BJ (cell line): Measurements from ENCODE around the gene CRYGS. TPM values are rescaled to one million over a fixed set of nuclear protein-coding genes. Genes with fewer than 3 reads are reported as not detected.
"Not testable (repeated sequence)": the region's sequence is repeated elsewhere in the genome, so short reads cannot be mapped to it uniquely, and the experiment has no call there.

Experiments used
- CTCF ChIA-PET: fragments of 350-600 bp; formaldehyde crosslinking; extraction: SDS; loops from one replicate; lab custom pipeline; 2021; ENCODE audit warnings: antibody characterized with exemption, inconsistent platforms; lab: Yijun Ruan, JAX
- POLR2A ChIA-PET: fragments of 300-600 bp; sonication (Branson Sonifier 250); formaldehyde crosslinking; extraction: SDS; loops from one replicate; lab custom pipeline; 2021; ENCODE audit warnings: antibody characterized with exemption; lab: Charles Lee
- DNase-seq: peaks from one replicate; pipeline ENCODE4 v3.0.0-alpha.2; 2011; ENCODE audit warnings: low read depth
- H3K27me3 ChIP-seq: 2 replicates; pipeline ENCODE4 v1.6.0; 2011; ENCODE audit warnings: low read length; ENCODE audit not compliant: control insufficient read depth, insufficient read depth
- H3K36me3 ChIP-seq: 2 replicates; pipeline ENCODE4 v1.5.1; 2011; ENCODE audit warnings: low read length; ENCODE audit not compliant: control insufficient read depth, insufficient read depth
- H3K4me3 ChIP-seq: 2 replicates; pipeline ENCODE4 v1.5.1; 2011; ENCODE audit warnings: low read depth, mild to moderate bottlenecking, control low read depth, low read length
- polyA plus RNA-seq: library from polyadenylated mRNA; depleted of rRNA; stranded (reverse); fragments of >200 nt; gene quantifications from 2 replicates; pipeline ENCODE4 v1.2.3, GENCODE V29; 2011
- TF ChIP-seq, protein P1 (sequence below): IDR thresholded peaks from 2 replicates; pipeline ENCODE4 v1.5.1; 2011; ENCODE audit warnings: low read depth, mild to moderate bottlenecking, control low read depth, inconsistent platforms, low read length, moderate library complexity; ENCODE audit not compliant: insufficient read depth

The CRYGS gene
- polyA plus RNA-seq, 1 experiment, result 1.9 TPM

DNA sequence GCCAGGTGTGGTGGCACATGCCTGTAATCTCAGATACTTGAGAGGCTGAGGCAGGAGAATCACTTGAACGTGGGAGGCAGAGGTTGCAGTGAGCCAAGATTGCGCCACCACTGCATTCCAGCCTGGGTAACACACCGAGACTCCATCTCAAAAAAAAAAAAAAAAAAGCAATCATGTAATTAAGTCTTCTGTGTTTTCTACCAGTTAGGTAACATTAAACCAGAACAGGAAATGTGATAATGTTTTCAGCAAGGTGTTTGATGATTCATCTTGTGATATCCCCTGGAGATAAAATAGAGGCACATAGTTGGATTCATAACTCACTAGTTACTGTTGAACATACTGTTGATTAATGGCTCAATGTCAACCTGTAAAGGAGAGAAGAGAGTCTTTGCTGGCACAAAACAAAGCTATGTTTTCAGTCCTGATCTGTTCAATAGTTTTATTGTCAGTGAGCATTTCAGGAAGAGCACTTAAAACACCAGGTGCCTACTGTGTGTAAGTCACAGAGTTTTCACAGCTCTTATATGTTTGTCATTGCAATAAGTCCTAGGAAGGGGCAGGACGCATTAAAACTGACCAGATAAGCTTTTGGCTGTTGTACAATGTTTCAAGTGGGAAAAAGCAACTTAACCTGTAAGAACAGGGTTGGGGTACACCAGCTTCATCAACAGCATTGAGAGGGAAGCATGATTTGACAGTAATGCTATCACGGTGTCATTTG is 45.8 kb upstream of the CRYGS start:
- Histone ChIP-seq H3K4me3 (no peak overlapping the region), H3K27me3 (peaks cover 2% of the 10 kb centered on the region; the same call in 1 of the 2 replicates), H3K36me3 (no peaks in the 10 kb centered on the region)
- CTCF ChIA-PET, result interaction anchor here (0.9 to 1.4 kb wide), 3 partner anchors 19 to 27 kb away, joined by 3 to 6 read pairs (median 6); no protein-coding TSS in a partner anchor
- POLR2A ChIA-PET, result interaction anchor here (0.7 kb wide), 1 partner anchor 19 kb away, joined by 3 read pairs; the partner anchor contains the start of gene DNAJB11
- TF ChIP-seq, protein P1, sequence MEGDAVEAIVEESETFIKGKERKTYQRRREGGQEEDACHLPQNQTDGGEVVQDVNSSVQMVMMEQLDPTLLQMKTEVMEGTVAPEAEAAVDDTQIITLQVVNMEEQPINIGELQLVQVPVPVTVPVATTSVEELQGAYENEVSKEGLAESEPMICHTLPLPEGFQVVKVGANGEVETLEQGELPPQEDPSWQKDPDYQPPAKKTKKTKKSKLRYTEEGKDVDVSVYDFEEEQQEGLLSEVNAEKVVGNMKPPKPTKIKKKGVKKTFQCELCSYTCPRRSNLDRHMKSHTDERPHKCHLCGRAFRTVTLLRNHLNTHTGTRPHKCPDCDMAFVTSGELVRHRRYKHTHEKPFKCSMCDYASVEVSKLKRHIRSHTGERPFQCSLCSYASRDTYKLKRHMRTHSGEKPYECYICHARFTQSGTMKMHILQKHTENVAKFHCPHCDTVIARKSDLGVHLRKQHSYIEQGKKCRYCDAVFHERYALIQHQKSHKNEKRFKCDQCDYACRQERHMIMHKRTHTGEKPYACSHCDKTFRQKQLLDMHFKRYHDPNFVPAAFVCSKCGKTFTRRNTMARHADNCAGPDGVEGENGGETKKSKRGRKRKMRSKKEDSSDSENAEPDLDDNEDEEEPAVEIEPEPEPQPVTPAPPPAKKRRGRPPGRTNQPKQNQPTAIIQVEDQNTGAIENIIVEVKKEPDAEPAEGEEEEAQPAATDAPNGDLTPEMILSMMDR, result no peak
- no peak for DNase-seq

DNA sequence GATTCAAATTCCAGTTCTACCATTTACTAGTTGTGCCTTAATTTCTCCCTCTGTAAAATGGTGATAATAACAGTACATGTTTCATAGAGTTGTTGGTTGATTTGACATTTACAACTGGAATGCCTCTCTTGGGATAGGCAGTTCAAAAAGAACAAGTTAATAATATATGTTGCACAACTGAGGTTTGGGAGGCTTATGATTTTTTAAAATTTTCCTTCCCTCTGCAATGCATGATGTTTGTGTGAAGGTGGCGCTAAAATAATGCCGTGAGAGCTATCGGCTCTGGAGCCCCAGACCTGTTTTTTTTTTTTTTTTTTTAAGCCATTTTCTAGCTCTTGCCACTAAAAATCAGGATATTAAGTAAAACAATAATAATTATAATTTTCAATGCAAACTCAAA is 44.9 kb upstream of the CRYGS start:
- TF ChIP-seq, protein P1, result no peak

DNA sequence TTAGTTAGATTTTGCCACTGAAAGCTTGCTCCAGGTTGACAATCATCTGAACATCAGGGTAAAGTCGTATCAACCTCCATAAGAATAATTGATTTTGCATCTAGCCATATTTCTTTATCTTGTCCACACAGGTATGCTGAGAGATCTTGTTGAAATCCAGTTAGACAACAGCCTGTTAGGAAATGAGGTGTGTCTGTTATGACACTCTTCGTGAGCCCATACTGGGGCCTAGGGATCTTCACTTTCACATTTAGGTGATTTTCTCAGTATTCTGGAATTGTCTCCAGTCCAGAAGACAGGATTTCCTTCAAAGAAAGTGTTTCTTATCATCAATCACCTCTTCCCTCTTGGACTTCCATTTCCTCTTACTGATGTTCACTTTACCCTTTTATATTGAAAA is 44.5 kb upstream of the CRYGS start:
- ChIA-PET CTCF (no interaction called here), POLR2A (no interaction called here)
- no peak overlapping the region for H3K4me3 ChIP-seq
- no peaks in the 10 kb centered on the region for H3K27me3 ChIP-seq
- H3K36me3 ChIP-seq, result 0 out of 2 replicates have a peak, but pooled peaks cover 1% of the 10 kb centered on the region
- no peak for DNase-seq
- TF ChIP-seq, protein P1, result no peak

More for the DNA sequence above, 44.9 kb upstream of the CRYGS start:
- ChIA-PET POLR2A (no interaction called here), CTCF (no interaction called here)
- H3K36me3 ChIP-seq, result no peaks in the 10 kb centered on the region
- no peak for DNase-seq
- H3K4me3 ChIP-seq, result no peak overlapping the region
- H3K27me3 ChIP-seq, result no peaks in the 10 kb centered on the region

DNA sequence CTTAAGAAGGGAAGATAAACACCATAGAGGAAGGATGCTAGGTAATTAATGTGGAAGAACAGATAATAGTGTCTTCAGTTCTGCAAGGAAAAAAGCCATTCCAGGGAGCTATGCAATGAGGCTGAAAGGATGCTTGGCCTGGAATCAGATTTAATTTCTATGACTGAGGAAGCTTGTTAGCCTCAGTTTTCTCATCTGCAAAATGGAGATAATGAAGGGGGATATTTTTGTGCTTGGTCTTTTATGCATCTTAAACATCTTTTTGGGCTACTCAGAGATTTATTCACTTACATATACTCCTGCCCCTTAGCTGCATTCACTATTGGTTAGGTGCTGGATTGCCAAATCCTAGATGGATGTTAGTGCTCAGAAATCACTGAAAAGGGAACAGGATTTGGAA is 43.0 kb upstream of the CRYGS start:
- TF ChIP-seq, protein P1, result no peak
- no peak for DNase-seq
- Histone ChIP-seq H3K36me3 (0 out of 2 replicates have a peak, but pooled peaks cover 1% of the 10 kb centered on the region), H3K4me3 (no peak overlapping the region), H3K27me3 (no peaks in the 10 kb centered on the region)
- CTCF ChIA-PET, result interaction anchor here (1.5 kb wide), 1 partner anchor 30 kb away, joined by 6 read pairs; no protein-coding TSS in a partner anchor
- POLR2A ChIA-PET, result no interaction called here

DNA sequence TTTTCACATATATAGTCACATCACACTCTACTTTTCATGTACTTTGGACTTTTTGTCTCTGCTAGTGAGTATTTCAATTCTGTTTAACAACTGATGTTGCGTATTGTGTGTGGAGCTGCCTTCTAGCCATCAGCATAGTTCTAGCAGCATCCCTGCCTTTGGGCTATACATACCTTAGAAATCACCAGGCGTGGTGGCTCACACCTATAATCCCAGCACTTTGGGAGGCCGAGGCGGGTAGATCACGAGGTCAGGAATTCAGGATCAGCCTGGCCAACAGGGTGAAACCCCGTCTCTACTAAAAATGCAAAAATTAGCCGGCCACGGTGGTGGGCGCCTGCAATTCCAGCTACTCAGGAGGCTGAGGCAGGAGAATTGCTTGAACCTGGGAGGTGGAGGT is 42.1 kb upstream of the CRYGS start:
- DNase-seq, POLR2A ChIA-PET, H3K36me3 ChIP-seq, H3K27me3 ChIP-seq, H3K4me3 ChIP-seq: not testable (repeated sequence)
- CTCF ChIA-PET, result interaction anchor here (1.5 kb wide), 1 partner anchor 31 kb away, joined by 6 read pairs; no protein-coding TSS in a partner anchor
